ENCODE results near the gene NRXN3. TPM values are rescaled to one million over a fixed set of nuclear protein-coding genes. Genes with fewer than 3 reads are reported as not detected.

NRXN3 gene
- total RNA-seq, 5 donors from 2014 or later (not counting 1 experiment from before 2014, with no cell fraction given), result not detected

DNA sequence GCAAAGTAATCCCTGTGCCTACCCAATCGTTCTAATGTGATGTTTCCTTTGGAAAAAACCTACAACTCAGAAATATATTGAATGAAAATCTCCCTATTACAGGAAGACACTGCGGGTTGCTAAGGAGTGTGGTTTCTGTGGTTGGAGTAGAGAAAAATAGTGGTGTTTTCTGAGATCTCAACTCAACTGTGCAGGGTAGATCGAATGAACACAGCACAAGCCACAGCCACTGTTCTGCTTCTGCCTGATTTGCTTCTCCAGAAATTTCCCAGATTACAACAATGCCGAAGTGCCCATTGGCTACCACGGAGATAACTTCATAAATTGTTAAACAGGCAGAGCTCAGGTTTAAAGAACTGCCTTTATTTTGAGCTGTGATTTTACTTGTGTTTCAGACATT is 1560.8 kb downstream of the NRXN3 start:
- ATAC-seq (replicated peaks in 1 of 4) (no peak), DNase-seq (no peak)

DNA sequence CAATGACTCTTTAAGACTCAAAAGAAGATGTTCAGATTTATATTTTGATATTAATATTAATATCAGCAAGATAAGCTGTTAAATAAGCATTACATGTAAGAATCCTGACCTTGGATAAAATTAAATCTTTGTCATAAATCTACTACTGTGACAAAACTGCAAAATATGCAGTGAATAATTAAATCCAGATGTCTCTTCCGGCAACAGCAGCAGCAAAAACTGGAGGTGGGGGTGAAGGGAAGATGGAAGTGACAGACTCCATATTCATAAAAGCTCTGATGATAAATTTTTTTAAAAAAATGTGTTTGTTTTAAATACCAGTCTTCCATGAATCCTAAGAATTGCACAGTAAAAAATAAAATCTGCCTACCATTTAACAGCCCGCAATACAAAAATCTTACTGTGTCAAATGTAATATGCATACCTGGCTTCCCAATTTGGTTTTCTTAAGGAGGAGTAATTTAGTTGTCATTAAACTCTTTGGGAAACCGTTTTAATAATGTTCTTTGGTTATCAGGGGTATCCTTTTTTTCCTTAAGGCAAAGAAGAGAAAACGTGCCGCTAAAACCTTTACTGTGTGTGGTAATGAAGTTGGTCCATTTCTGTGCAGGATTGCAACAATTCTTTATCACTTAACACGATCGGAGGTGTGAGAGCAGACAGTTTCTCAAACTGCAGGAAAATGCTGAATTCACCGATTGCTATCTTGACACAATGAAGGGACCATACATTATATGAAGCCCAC is 1562.9 kb downstream of the NRXN3 start:
- ChIA-PET POLR2A (no interaction called here), CTCF (no interaction called here)
- H3K27me3 ChIP-seq (replicated peaks in 1 of 2; ENCODE audit: control insufficient read depth in 2 of 2, extremely low read depth in 1 of 2, insufficient read depth in 2 of 2, low read length in 1 of 2), result no peaks in the 10 kb centered on the region
- H3K9me3 ChIP-seq, result no peaks in the 10 kb centered on the region
- H3K27me3 Mint-ChIP-seq, result peaks cover 0 to 2% of the 10 kb centered on the region in 2 donors
- H3K27ac ChIP-seq (ENCODE audit: low read length), result no peak overlapping the region
- DNase-seq (no peak), ATAC-seq (replicated peaks in 1 of 4) (no peak)
- H3K36me3 ChIP-seq (ENCODE audit: control insufficient read depth in 2 of 2, extremely low read depth in 1 of 2, insufficient read depth in 1 of 2, low read length in 1 of 2), result no peaks in the 10 kb centered on the region
- H3K27ac Mint-ChIP-seq, result no peak overlapping the region
- no peak overlapping the region for H3K4me3 Mint-ChIP-seq
- H3K4me3 ChIP-seq (ENCODE audit: control insufficient read depth in 1 of 2, extremely low read depth in 1 of 2, low read length in 1 of 2), result no peak overlapping the region
- WGBS (ENCODE audit: insufficient coverage), result 20% methylated on average over 1 of the region's 8 CpGs
- no peaks in the 10 kb centered on the region for H3K4me1 ChIP-seq (ENCODE audit: control insufficient read depth in 1 of 2, extremely low read depth in 1 of 2, insufficient read depth in 2 of 2, low read length in 2 of 2)
- H3K36me3 Mint-ChIP-seq, result no peaks in the 10 kb centered on the region
- H3K4me1 Mint-ChIP-seq, result peaks cover 0 to 4% (median 0%) of the 10 kb centered on the region in 3 donors
- H3K9me3 Mint-ChIP-seq, result peaks cover 11 to 14% (median 12%) of the 10 kb centered on the region in 3 donors

More for the DNA sequence above, 1560.8 kb downstream of the NRXN3 start:
- Histone ChIP-seq H3K27me3 (replicated peaks in 1 of 2; ENCODE audit: control insufficient read depth in 2 of 2, extremely low read depth in 1 of 2, insufficient read depth in 2 of 2, low read length in 1 of 2) (no peaks in the 10 kb centered on the region), H3K36me3 (ENCODE audit: control insufficient read depth in 2 of 2, extremely low read depth in 1 of 2, insufficient read depth in 1 of 2, low read length in 1 of 2) (no peaks in the 10 kb centered on the region), H3K4me1 (ENCODE audit: control insufficient read depth in 1 of 2, extremely low read depth in 1 of 2, insufficient read depth in 2 of 2, low read length in 2 of 2) (no peaks in the 10 kb centered on the region), H3K9me3 (no peaks in the 10 kb centered on the region), H3K27ac (ENCODE audit: low read length) (no peak overlapping the region), H3K4me3 (ENCODE audit: control insufficient read depth in 1 of 2, extremely low read depth in 1 of 2, low read length in 1 of 2) (no peak overlapping the region)
- no peak overlapping the region for H3K27ac Mint-ChIP-seq
- H3K4me3 Mint-ChIP-seq, result no peak overlapping the region
- WGBS (ENCODE audit: insufficient coverage), result no CpG with 5 or more reads among the region's 5 CpGs
- ChIA-PET POLR2A (no interaction called here), CTCF (no interaction called here)
- peaks cover 0 to 4% (median 0%) of the 10 kb centered on the region in 3 donors for H3K4me1 Mint-ChIP-seq
- peaks cover 0 to 2% of the 10 kb centered on the region in 2 donors for H3K27me3 Mint-ChIP-seq
- H3K36me3 Mint-ChIP-seq, result no peaks in the 10 kb centered on the region
- H3K9me3 Mint-ChIP-seq, result peaks cover 2 to 5% (median 3%) of the 10 kb centered on the region in 3 donors

DNA sequence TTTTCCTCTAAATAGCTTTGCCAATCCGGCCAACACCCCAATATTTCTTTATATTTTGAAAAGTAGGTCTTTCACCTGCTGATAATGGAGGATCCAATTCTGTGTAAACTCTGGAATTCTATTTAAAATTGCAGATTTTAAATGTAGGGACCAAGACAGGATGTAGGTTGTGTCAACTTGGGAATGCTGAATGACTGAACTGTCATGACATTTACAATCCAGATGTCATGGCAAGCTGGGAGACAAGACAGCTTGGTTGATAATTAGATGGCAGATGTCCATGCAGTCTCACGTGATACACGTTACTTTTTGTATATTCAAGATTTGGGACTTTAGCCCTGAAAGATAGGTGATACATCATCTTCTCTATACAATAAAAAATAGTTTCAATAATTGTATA is 1564.0 kb downstream of the NRXN3 start:
- WGBS (ENCODE audit: insufficient coverage), result no CpG with 5 or more reads among the region's 3 CpGs
- H3K36me3 Mint-ChIP-seq, result no peaks in the 10 kb centered on the region
- POLR2A ChIA-PET, result no interaction called here
- H3K9me3 Mint-ChIP-seq, result peaks cover 11 to 17% (median 14%) of the 10 kb centered on the region in 3 donors
- no peak for DNase-seq
- Histone ChIP-seq H3K4me1 (ENCODE audit: control insufficient read depth in 1 of 2, extremely low read depth in 1 of 2, insufficient read depth in 2 of 2, low read length in 2 of 2) (no peaks in the 10 kb centered on the region), H3K27ac (ENCODE audit: low read length) (no peak overlapping the region), H3K9me3 (no peaks in the 10 kb centered on the region), H3K4me3 (ENCODE audit: control insufficient read depth in 1 of 2, extremely low read depth in 1 of 2, low read length in 1 of 2) (no peak overlapping the region), H3K27me3 (replicated peaks in 1 of 2; ENCODE audit: control insufficient read depth in 2 of 2, extremely low read depth in 1 of 2, insufficient read depth in 2 of 2, low read length in 1 of 2) (no peaks in the 10 kb centered on the region), H3K36me3 (ENCODE audit: control insufficient read depth in 2 of 2, extremely low read depth in 1 of 2, insufficient read depth in 1 of 2, low read length in 1 of 2) (no peaks in the 10 kb centered on the region)
- peaks cover 0 to 2% (median 0%) of the 10 kb centered on the region in 3 donors for H3K4me1 Mint-ChIP-seq
- no peak for ATAC-seq (replicated peaks in 1 of 4)
- H3K27ac Mint-ChIP-seq, result no peak overlapping the region
- H3K4me3 Mint-ChIP-seq, result no peak overlapping the region
- peaks cover 0 to 2% of the 10 kb centered on the region in 2 donors for H3K27me3 Mint-ChIP-seq
- CTCF ChIA-PET, result no interaction called here

DNA sequence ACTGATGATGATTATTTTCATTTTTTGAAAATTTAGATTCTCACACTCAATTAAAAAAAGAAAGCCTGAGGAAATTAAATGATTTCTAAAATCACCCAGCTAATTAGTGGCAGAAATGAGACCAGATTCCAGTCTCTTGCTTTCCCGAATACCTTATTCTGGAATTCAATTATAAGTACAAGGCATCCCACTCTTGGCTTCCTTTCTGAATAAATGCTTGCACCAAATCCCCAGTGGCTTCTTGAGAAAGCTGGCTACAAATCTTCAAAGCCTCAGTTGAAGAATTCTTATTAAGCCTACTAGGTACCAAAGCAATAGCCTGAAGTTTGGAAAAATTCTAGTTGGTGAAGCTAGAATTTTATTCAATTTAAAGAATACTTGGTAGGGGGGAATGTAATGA is 1564.5 kb downstream of the NRXN3 start:
- H3K4me3 ChIP-seq (ENCODE audit: control insufficient read depth in 1 of 2, extremely low read depth in 1 of 2, low read length in 1 of 2), result no peak overlapping the region
- H3K4me1 ChIP-seq (ENCODE audit: control insufficient read depth in 1 of 2, extremely low read depth in 1 of 2, insufficient read depth in 2 of 2, low read length in 2 of 2), result no peaks in the 10 kb centered on the region
- no peaks in the 10 kb centered on the region for H3K27me3 ChIP-seq (replicated peaks in 1 of 2; ENCODE audit: control insufficient read depth in 2 of 2, extremely low read depth in 1 of 2, insufficient read depth in 2 of 2, low read length in 1 of 2)
- ChIA-PET POLR2A (no interaction called here), CTCF (no interaction called here)
- H3K27ac ChIP-seq (ENCODE audit: low read length), result no peak overlapping the region
- peaks cover 11 to 17% (median 14%) of the 10 kb centered on the region in 3 donors for H3K9me3 Mint-ChIP-seq
- H3K36me3 ChIP-seq (ENCODE audit: control insufficient read depth in 2 of 2, extremely low read depth in 1 of 2, insufficient read depth in 1 of 2, low read length in 1 of 2), result no peaks in the 10 kb centered on the region
- WGBS (ENCODE audit: insufficient coverage), result 83% methylated on average over 1 of the region's 1 CpG
- DNase-seq (no peak), ATAC-seq (replicated peaks in 1 of 4) (no peak)
- no peaks in the 10 kb centered on the region for H3K9me3 ChIP-seq
- no peak overlapping the region for H3K4me3 Mint-ChIP-seq
- H3K4me1 Mint-ChIP-seq, result peaks cover 0 to 2% (median 0%) of the 10 kb centered on the region in 3 donors
- no peak overlapping the region for H3K27ac Mint-ChIP-seq
- H3K36me3 Mint-ChIP-seq, result no peaks in the 10 kb centered on the region
- H3K27me3 Mint-ChIP-seq, result peaks cover 0 to 2% of the 10 kb centered on the region in 2 donors

DNA sequence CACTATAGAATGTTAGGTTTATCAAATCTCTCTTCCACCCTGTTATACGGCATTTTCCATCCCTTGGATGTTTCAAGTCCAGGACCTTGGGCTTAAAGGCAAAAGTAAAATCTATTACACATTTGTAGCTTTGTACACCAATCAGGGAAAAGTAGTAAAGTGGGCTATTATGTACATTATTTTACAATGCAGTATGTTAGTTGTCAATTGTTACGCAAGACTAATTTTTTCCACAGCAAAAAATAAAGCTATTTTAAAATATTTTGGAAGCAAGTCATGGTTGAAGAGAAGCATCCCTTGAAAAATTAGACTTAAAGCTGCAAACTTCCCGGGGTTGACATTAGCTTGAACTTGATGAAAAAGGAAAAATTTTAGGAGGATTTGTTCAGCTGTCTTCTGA is 1564.9 kb downstream of the NRXN3 start:
- no CpG with 5 or more reads among the region's 3 CpGs for WGBS (ENCODE audit: insufficient coverage)
- ChIA-PET CTCF (no interaction called here), POLR2A (no interaction called here)
- peaks cover 0 to 2% (median 0%) of the 10 kb centered on the region in 3 donors for H3K4me1 Mint-ChIP-seq
- DNase-seq, result no peak
- H3K36me3 Mint-ChIP-seq, result no peaks in the 10 kb centered on the region
- ATAC-seq (replicated peaks in 1 of 4), result no peak
- H3K27me3 Mint-ChIP-seq, result peaks cover 0 to 2% of the 10 kb centered on the region in 2 donors
- H3K4me3 Mint-ChIP-seq, result no peak overlapping the region
- peaks cover 13 to 21% (median 14%) of the 10 kb centered on the region in 3 donors for H3K9me3 Mint-ChIP-seq
- no peaks in the 10 kb centered on the region for H3K9me3 ChIP-seq
- H3K27ac Mint-ChIP-seq, result no peak overlapping the region
- no peak overlapping the region for H3K27ac ChIP-seq (ENCODE audit: low read length)
- H3K36me3 ChIP-seq (ENCODE audit: control insufficient read depth in 2 of 2, extremely low read depth in 1 of 2, insufficient read depth in 1 of 2, low read length in 1 of 2), result no peaks in the 10 kb centered on the region
- H3K4me3 ChIP-seq (ENCODE audit: control insufficient read depth in 1 of 2, extremely low read depth in 1 of 2, low read length in 1 of 2), result no peak overlapping the region
- H3K4me1 ChIP-seq (ENCODE audit: control insufficient read depth in 1 of 2, extremely low read depth in 1 of 2, insufficient read depth in 2 of 2, low read length in 2 of 2), result no peaks in the 10 kb centered on the region
- H3K27me3 ChIP-seq (replicated peaks in 1 of 2; ENCODE audit: control insufficient read depth in 2 of 2, extremely low read depth in 1 of 2, insufficient read depth in 2 of 2, low read length in 1 of 2), result no peaks in the 10 kb centered on the region

DNA sequence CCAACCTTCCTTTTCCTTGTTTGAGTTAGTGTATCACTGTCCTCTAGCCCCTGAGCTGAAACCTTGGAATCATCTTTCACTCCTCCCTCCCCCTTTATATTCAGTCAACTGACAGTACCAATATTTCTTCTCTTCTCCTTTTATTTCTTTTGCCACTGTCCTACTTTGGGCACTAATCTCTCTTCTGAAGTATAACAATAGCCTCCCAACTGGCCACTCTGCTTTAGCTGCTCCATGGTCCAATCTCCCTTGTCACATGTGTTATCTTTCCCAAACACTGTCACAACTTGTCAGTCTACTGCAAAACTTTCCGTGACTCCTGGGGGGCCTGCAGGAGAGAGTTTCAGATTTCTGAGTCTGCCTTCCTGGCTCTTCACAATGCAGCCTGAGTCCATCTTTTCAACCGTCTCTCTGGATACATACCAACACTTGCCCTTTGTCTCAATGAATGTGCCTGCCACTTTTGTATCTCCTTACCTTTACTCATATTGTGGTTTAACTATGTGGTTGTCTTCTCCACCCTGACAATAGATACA is 1570.0 kb downstream of the NRXN3 start:
- H3K36me3 Mint-ChIP-seq, result no peaks in the 10 kb centered on the region
- CTCF ChIA-PET, result no interaction called here
- H3K27ac Mint-ChIP-seq, result no peak overlapping the region
- no peaks in the 10 kb centered on the region for H3K27me3 ChIP-seq (replicated peaks in 1 of 2; ENCODE audit: control insufficient read depth in 2 of 2, extremely low read depth in 1 of 2, insufficient read depth in 2 of 2, low read length in 1 of 2)
- no peak overlapping the region for H3K4me3 ChIP-seq (ENCODE audit: control insufficient read depth in 1 of 2, extremely low read depth in 1 of 2, low read length in 1 of 2)
- no peaks in the 10 kb centered on the region for H3K4me1 ChIP-seq (ENCODE audit: control insufficient read depth in 1 of 2, extremely low read depth in 1 of 2, insufficient read depth in 2 of 2, low read length in 2 of 2)
- no peak overlapping the region for H3K27ac ChIP-seq (ENCODE audit: low read length)
- ATAC-seq (replicated peaks in 1 of 4) (no peak), DNase-seq (no peak)
- no peaks in the 10 kb centered on the region for H3K27me3 Mint-ChIP-seq
- H3K9me3 ChIP-seq, result no peaks in the 10 kb centered on the region
- no peaks in the 10 kb centered on the region for H3K4me1 Mint-ChIP-seq
- no peaks in the 10 kb centered on the region for H3K36me3 ChIP-seq (ENCODE audit: control insufficient read depth in 2 of 2, extremely low read depth in 1 of 2, insufficient read depth in 1 of 2, low read length in 1 of 2)
- peaks cover 12 to 29% (median 20%) of the 10 kb centered on the region in 3 donors for H3K9me3 Mint-ChIP-seq
- H3K4me3 Mint-ChIP-seq, result no peak overlapping the region
- POLR2A ChIA-PET, result interaction anchor here in 1 of 2 donors (0.7 kb wide), 1 partner anchor 177 kb away, joined by 3 read pairs; no protein-coding TSS in a partner anchor
- no CpG with 5 or more reads among the region's 2 CpGs for WGBS (ENCODE audit: insufficient coverage)
